Cardiac muscle cell (in vitro differentiated cells and primary cell): ENCODE results near the gene MEMO1. TPM values are rescaled to one million over a fixed set of nuclear protein-coding genes. Genes with fewer than 3 reads are reported as not detected.

ENCODE experiments used
- DNase-seq, 2 donors: peaks; one replicate each; pipeline versions ENCODE4 v3.0.0 to v3.0.0-alpha.2; 2010 to 2017; ENCODE audit warnings: low read depth in 1 of 2, low spot score in 1 of 2
- H3K27ac ChIP-seq: fragments of 200-600 bp; sonication (generic); 2 replicates; pipeline ENCODE4 v1.5.1; 2016
- H3K27me3 ChIP-seq: fragments of 200-600 bp; sonication (generic); 2 replicates; pipeline ENCODE4 v1.6.0; 2016; ENCODE audit warnings: control low read depth
- H3K36me3 ChIP-seq: fragments of 200-600 bp; sonication (generic); 2 replicates; pipeline ENCODE4 v1.5.1; 2016; ENCODE audit warnings: control low read depth
- H3K4me1 ChIP-seq: fragments of 200-600 bp; sonication (generic); 2 replicates; pipeline ENCODE4 v1.8.1; 2017; ENCODE audit warnings: low read depth, mild to moderate bottlenecking, mixed run types
- H3K4me3 ChIP-seq: fragments of 200-600 bp; sonication (generic); 2 replicates; pipeline ENCODE4 v1.5.1; 2016; ENCODE audit warnings: mild to moderate bottlenecking
- H3K9me3 ChIP-seq: fragments of 200-600 bp; sonication (generic); 2 replicates; pipeline ENCODE4 v1.5.1; 2017; ENCODE audit warnings: low read depth, mild to moderate bottlenecking, control low read depth
- CTCF ChIP-seq: IDR thresholded peaks from 2 replicates; pipeline ENCODE4 v1.5.1; 2012; ENCODE audit warnings: low read depth, mild to moderate bottlenecking, low read length
- polyA plus RNA-seq: library from polyadenylated mRNA; unstranded; fragments of >200 nt; fragmentation: Nextera tagmentation; extraction: Ambion mirVana; gene quantifications from 2 replicates; pipeline ENCODE4 v1.2.1, GENCODE V29; 2016
- total RNA-seq: library from RNA; depleted of rRNA; stranded (reverse); fragments of >200 nt; gene quantifications from 2 replicates; pipeline ENCODE4 v1.2.3, GENCODE V29; 2016

The MEMO1 gene
- total and polyA plus RNA-seq, 2 experiments from 2014 or later = 28.3 to 34.8 TPM

- H3K27me3 ChIP-seq = no peaks in the 10 kb centered on the region
- DNase-seq = no peak
- no peaks in the 10 kb centered on the region for H3K9me3 ChIP-seq
- no peak for TF ChIP-seq CTCF
- no peak overlapping the region for H3K4me3 ChIP-seq
- H3K27ac ChIP-seq = no peak overlapping the region
- H3K36me3 ChIP-seq = peaks cover 10% of the 10 kb centered on the region
- peaks cover 4% of the 10 kb centered on the region for H3K4me1 ChIP-seq
These were observed 114.5 kb downstream of the MEMO1 start for GRCh38 chr2:31896293-31896692.

- Histone ChIP-seq H3K9me3 (no peaks in the 10 kb centered on the region), H3K36me3 (peaks cover 7% of the 10 kb centered on the region), H3K4me1 (peaks cover 4% of the 10 kb centered on the region), H3K27ac (no peak overlapping the region), H3K4me3 (no peak overlapping the region), H3K27me3 (no peaks in the 10 kb centered on the region)
- DNase-seq = no peak
- no peak for TF ChIP-seq CTCF
These were observed 116.2 kb downstream of the MEMO1 start for GRCh38 chr2:31894656-31895055.

DNA sequence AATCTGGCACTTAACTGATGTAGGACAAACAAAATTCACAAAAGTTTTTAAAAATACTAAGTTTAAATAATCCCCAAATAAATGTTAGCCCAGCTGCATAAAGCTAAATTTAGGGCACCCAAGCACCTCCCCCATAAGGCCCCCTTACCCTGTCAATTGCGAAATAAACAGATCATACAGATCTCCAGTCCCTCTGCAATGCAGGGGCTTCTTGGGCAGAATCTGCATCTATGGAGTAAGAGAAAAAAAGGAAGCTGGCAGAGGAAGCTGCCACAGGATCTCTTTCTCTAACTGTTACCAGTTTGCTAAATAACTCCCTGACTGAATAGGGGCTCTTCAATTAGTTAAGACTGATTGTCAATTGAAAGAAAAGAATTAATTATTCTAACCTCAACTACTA lies 117.7 kb downstream of the MEMO1 start:
- no peak for DNase-seq
- H3K36me3 ChIP-seq = peaks cover 4% of the 10 kb centered on the region
- no peak overlapping the region for H3K4me3 ChIP-seq
- H3K9me3 ChIP-seq = no peaks in the 10 kb centered on the region
- H3K27me3 ChIP-seq = no peaks in the 10 kb centered on the region
- TF ChIP-seq CTCF = no peak
- peaks cover 4% of the 10 kb centered on the region for H3K4me1 ChIP-seq
- no peak overlapping the region for H3K27ac ChIP-seq

GRCh38 chr2:31889044-31889443 lies 121.8 kb downstream of the MEMO1 start:
- no peaks in the 10 kb centered on the region for H3K27me3 ChIP-seq
- DNase-seq = no peak
- H3K36me3 ChIP-seq = peaks cover 4% of the 10 kb centered on the region
- TF ChIP-seq CTCF = no peak
- no peak overlapping the region for H3K27ac ChIP-seq
- peaks cover 4% of the 10 kb centered on the region for H3K4me1 ChIP-seq
- no peak overlapping the region for H3K4me3 ChIP-seq
- no peaks in the 10 kb centered on the region for H3K9me3 ChIP-seq

DNA sequence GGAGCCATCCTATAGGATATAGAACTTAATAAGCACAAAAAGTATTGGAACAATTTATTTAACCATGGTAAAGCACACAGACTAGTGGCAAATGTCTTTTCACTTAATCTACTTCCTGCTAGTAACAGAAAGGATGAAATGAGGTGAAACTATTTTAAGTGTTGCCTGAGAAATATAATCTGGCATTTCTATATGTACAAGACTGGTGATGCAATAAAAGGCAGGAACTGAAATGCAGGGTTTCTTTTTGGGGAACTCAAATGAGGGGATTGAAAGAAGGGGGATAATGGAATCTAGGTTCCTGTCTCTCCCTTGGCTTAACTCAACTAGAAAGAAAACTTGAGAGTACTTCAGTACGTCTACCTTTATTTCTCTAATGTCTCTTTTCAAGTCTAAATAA lies 122.3 kb downstream of the MEMO1 start:
- H3K4me1 ChIP-seq = peaks cover 4% of the 10 kb centered on the region
- H3K9me3 ChIP-seq = no peaks in the 10 kb centered on the region
- no peak for TF ChIP-seq CTCF

GRCh38 chr2:31886700-31887099 lies 124.1 kb downstream of the MEMO1 start:
- Histone ChIP-seq H3K36me3 (peaks cover 3% of the 10 kb centered on the region), H3K27me3 (no peaks in the 10 kb centered on the region), H3K9me3 (no peaks in the 10 kb centered on the region), H3K27ac (no peak overlapping the region), H3K4me1 (no peaks in the 10 kb centered on the region), H3K4me3 (no peak overlapping the region)
- DNase-seq = peak; percentile 14 to 49
- peak; percentile 32 for TF ChIP-seq CTCF

More for the DNA sequence above, 122.3 kb downstream of the MEMO1 start:
- peak in 1 of 2 donors; percentile 17 for DNase-seq
- Histone ChIP-seq H3K27ac (no peak overlapping the region), H3K36me3 (peaks cover 4% of the 10 kb centered on the region), H3K27me3 (no peaks in the 10 kb centered on the region), H3K4me3 (no peak overlapping the region)
